Measurements from ENCODE around the gene EXOC1L.

EXOC1L gene

GRCh38 chr4:55826986-55827385 is 7.4 kb downstream of the EXOC1L start:
- POLR2A ChIA-PET, result no interaction called here
- TF ChIP-seq SUZ12 (IDR thresholded peaks at IDR 0.05), result no peak
- no peak for TF ChIP-seq FOXM1 (IDR thresholded peaks at IDR 0.05; ENCODE audit: borderline replicate concordance)
- TF ChIP-seq FOXA1 (IDR thresholded peaks at IDR 0.05), result no peak
- no peak for TF ChIP-seq ZNF384 (IDR thresholded peaks at IDR 0.05)
- no peak for TF ChIP-seq CTBP1 (IDR thresholded peaks at IDR 0.05; ENCODE audit: borderline replicate concordance)
- TF ChIP-seq HDGF (IDR thresholded peaks at IDR 0.05; ENCODE audit: borderline replicate concordance), result no peak
- CTCF ChIA-PET, result no interaction called here
- no peak for DNase-seq (ENCODE audit: extremely low spot score)

GRCh38 chr4:55827582-55827981 is 8.0 kb downstream of the EXOC1L start:
- CTCF ChIA-PET, result no interaction called here
- no peak for DNase-seq (ENCODE audit: extremely low spot score)
- POLR2A ChIA-PET, result no interaction called here
- no peak for TF ChIP-seq LEF1 (IDR thresholded peaks at IDR 0.05; ENCODE audit: borderline replicate concordance)
- TF ChIP-seq CTBP1 (IDR thresholded peaks at IDR 0.05; ENCODE audit: borderline replicate concordance), result no peak
- no peak for TF ChIP-seq HDGF (IDR thresholded peaks at IDR 0.05; ENCODE audit: borderline replicate concordance)
- TF ChIP-seq NFRKB (IDR thresholded peaks at IDR 0.05), result no peak
- no peak for TF ChIP-seq FOXK2 (IDR thresholded peaks at IDR 0.05)

- CTCF ChIA-PET, result no interaction called here
- POLR2A ChIA-PET, result interaction anchor here (1.1 kb wide), 1 partner anchor 11 kb away, joined by 4 read pairs; the partner anchor contains the start of gene EXOC1L
- no peak for DNase-seq (ENCODE audit: extremely low spot score)
- TF ChIP-seq HDGF (IDR thresholded peaks at IDR 0.05; ENCODE audit: borderline replicate concordance), result no peak
- no peak for TF ChIP-seq FOXM1 (IDR thresholded peaks at IDR 0.05; ENCODE audit: borderline replicate concordance)
- no peak for TF ChIP-seq SP1 (IDR thresholded peaks at IDR 0.05)
- TF ChIP-seq L3MBTL2 (conservative IDR thresholded peaks at IDR 0.05), result no peak
- no peak for TF ChIP-seq PKNOX1 (IDR thresholded peaks at IDR 0.05)
- TF ChIP-seq FOXK2 (IDR thresholded peaks at IDR 0.05), result no peak
- TF ChIP-seq ARNT (IDR thresholded peaks at IDR 0.05), result no peak
- TF ChIP-seq FOXA1 (IDR thresholded peaks at IDR 0.05), result no peak
- no peak for TF ChIP-seq ZNF384 (IDR thresholded peaks at IDR 0.05)
- TF ChIP-seq SUZ12 (IDR thresholded peaks at IDR 0.05), result no peak
- no peak for TF ChIP-seq NFRKB (IDR thresholded peaks at IDR 0.05)
- no peak for TF ChIP-seq LEF1 (IDR thresholded peaks at IDR 0.05; ENCODE audit: borderline replicate concordance)
- no peak for TF ChIP-seq BHLHE40 (IDR thresholded peaks at IDR 0.05; ENCODE audit: borderline replicate concordance)
These were observed 10.5 kb downstream of the EXOC1L start for GRCh38 chr4:55830048-55830447.

GRCh38 chr4:55830716-55831115 is 11.1 kb downstream of the EXOC1L start:
- CTCF ChIA-PET, result no interaction called here
- TF ChIP-seq BHLHE40 (IDR thresholded peaks at IDR 0.05; ENCODE audit: borderline replicate concordance) (no peak), ARNT (IDR thresholded peaks at IDR 0.05) (no peak), FOXM1 (IDR thresholded peaks at IDR 0.05; ENCODE audit: borderline replicate concordance) (no peak), SP1 (IDR thresholded peaks at IDR 0.05) (no peak), NFRKB (IDR thresholded peaks at IDR 0.05) (no peak), HDGF (IDR thresholded peaks at IDR 0.05; ENCODE audit: borderline replicate concordance) (no peak), FOXA1 (IDR thresholded peaks at IDR 0.05) (no peak), CTBP1 (IDR thresholded peaks at IDR 0.05; ENCODE audit: borderline replicate concordance) (no peak), LEF1 (IDR thresholded peaks at IDR 0.05; ENCODE audit: borderline replicate concordance) (no peak), PKNOX1 (IDR thresholded peaks at IDR 0.05) (no peak), ZNF384 (IDR thresholded peaks at IDR 0.05) (no peak), ELF4 (IDR thresholded peaks at IDR 0.05) (no peak)
- POLR2A ChIA-PET, result interaction anchor here (1.0 to 1.1 kb wide), 2 partner anchors 11 kb away, joined by 4 read pairs; partner anchors contain the start of gene EXOC1L
- DNase-seq (ENCODE audit: extremely low spot score), result no peak

GRCh38 chr4:55834086-55834795 is 14.7 kb downstream of the EXOC1L start:
- no peak for DNase-seq (ENCODE audit: extremely low spot score)
- ChIA-PET POLR2A (no interaction called here), CTCF (no interaction called here)
- TF ChIP-seq NFRKB (IDR thresholded peaks at IDR 0.05) (no peak), HDGF (IDR thresholded peaks at IDR 0.05; ENCODE audit: borderline replicate concordance) (no peak), FOXK2 (IDR thresholded peaks at IDR 0.05) (no peak), ARNT (IDR thresholded peaks at IDR 0.05) (no peak), ELF4 (IDR thresholded peaks at IDR 0.05) (no peak)

- ChIA-PET POLR2A (no interaction called here), CTCF (no interaction called here)
- no peak for TF ChIP-seq CTBP1 (IDR thresholded peaks at IDR 0.05; ENCODE audit: borderline replicate concordance)
- TF ChIP-seq SUZ12 (IDR thresholded peaks at IDR 0.05), result no peak
- TF ChIP-seq FOXM1 (IDR thresholded peaks at IDR 0.05; ENCODE audit: borderline replicate concordance), result no peak
- no peak for TF ChIP-seq PKNOX1 (IDR thresholded peaks at IDR 0.05)
- TF ChIP-seq SP1 (IDR thresholded peaks at IDR 0.05), result no peak
- TF ChIP-seq TARDBP (IDR thresholded peaks at IDR 0.05), result no peak
- no peak for TF ChIP-seq ARNT (IDR thresholded peaks at IDR 0.05)
- TF ChIP-seq BHLHE40 (IDR thresholded peaks at IDR 0.05; ENCODE audit: borderline replicate concordance), result no peak
- TF ChIP-seq NFRKB (IDR thresholded peaks at IDR 0.05), result no peak
- TF ChIP-seq ELF4 (IDR thresholded peaks at IDR 0.05), result no peak
- no peak for DNase-seq (ENCODE audit: extremely low spot score)
These were observed 18.3 kb downstream of the EXOC1L start for GRCh38 chr4:55837903-55838302.

- TF ChIP-seq CTBP1 (IDR thresholded peaks at IDR 0.05; ENCODE audit: borderline replicate concordance), result no peak
- no peak for TF ChIP-seq SUZ12 (IDR thresholded peaks at IDR 0.05)
- no peak for TF ChIP-seq FOXM1 (IDR thresholded peaks at IDR 0.05; ENCODE audit: borderline replicate concordance)
- TF ChIP-seq ARNT (IDR thresholded peaks at IDR 0.05), result no peak
- TF ChIP-seq SP1 (IDR thresholded peaks at IDR 0.05), result no peak
- TF ChIP-seq ZNF384 (IDR thresholded peaks at IDR 0.05), result no peak
- TF ChIP-seq ELF4 (IDR thresholded peaks at IDR 0.05), result no peak
- TF ChIP-seq PKNOX1 (IDR thresholded peaks at IDR 0.05), result no peak
- no peak for TF ChIP-seq HDGF (IDR thresholded peaks at IDR 0.05; ENCODE audit: borderline replicate concordance)
- no peak for TF ChIP-seq NFRKB (IDR thresholded peaks at IDR 0.05)
- no peak for TF ChIP-seq BHLHE40 (IDR thresholded peaks at IDR 0.05; ENCODE audit: borderline replicate concordance)
- no peak for TF ChIP-seq L3MBTL2 (conservative IDR thresholded peaks at IDR 0.05)
- TF ChIP-seq LEF1 (IDR thresholded peaks at IDR 0.05; ENCODE audit: borderline replicate concordance), result no peak
- ChIA-PET POLR2A (no interaction called here), CTCF (no interaction called here)
- DNase-seq (ENCODE audit: extremely low spot score), result no peak
These were observed 18.8 kb downstream of the EXOC1L start for GRCh38 chr4:55838356-55838755.

All from HEK293T (cell line).